Endometrium (tissue), 2 donors: ENCODE results near the gene EIF4H.
"Not testable (repeated sequence)": the region's sequence is repeated elsewhere in the genome, so short reads cannot be mapped to it uniquely, and the experiment has no call there.

Experiments used
- FAIRE-seq: peaks from 2 replicates; lab custom pipeline; 2012; peaks lifted over from hg19 to GRCh38; lab: Jason Lieb, UNC
- donor health status: control.
- donor health status: control.

EIF4H gene

DNA sequence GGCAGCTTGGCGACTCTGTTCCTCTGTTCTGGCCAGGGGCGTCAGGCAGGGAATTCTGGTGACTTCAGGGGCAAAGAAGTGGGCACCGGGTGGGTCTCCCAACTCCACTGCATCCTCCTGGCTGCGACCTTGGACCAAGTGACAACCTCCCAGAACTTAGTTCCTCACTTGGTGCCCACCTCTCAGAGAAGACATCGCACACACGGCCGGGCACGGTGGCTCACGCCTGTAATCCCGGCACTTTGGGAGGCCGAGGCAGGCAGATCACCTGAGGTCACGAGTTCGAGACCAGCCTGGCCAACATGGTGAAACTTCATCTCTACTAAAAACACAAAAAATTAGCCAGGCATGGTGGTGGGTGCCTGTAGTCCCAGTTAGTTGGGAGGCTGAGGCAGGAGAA, 50.8 kb downstream of the EIF4H start:
- not testable (repeated sequence) for FAIRE-seq

- FAIRE-seq, result no peak
These were observed 51.2 kb downstream of the EIF4H start for GRCh38 chr7:74225400-74225799.

DNA sequence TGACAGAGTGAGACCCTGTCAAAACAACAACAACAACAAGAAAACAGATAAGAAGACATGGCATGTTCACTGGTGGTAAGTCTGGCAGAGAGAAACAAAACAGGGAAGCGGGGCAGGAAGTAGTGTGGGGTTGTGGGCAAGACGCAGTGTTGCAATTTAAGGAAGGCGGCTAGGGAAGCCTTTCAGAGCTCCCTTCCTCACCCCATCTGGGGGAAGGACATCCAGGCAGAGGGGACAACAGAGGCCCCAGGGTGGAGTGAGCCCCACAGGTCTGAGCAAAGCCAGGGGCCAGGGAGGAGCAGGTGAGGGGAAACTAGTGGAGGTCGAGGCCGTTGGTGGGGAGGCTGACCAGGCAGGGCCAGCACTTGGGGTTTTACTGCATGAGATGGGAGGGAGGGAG, 52.5 kb downstream of the EIF4H start:
- FAIRE-seq, result no peak

DNA sequence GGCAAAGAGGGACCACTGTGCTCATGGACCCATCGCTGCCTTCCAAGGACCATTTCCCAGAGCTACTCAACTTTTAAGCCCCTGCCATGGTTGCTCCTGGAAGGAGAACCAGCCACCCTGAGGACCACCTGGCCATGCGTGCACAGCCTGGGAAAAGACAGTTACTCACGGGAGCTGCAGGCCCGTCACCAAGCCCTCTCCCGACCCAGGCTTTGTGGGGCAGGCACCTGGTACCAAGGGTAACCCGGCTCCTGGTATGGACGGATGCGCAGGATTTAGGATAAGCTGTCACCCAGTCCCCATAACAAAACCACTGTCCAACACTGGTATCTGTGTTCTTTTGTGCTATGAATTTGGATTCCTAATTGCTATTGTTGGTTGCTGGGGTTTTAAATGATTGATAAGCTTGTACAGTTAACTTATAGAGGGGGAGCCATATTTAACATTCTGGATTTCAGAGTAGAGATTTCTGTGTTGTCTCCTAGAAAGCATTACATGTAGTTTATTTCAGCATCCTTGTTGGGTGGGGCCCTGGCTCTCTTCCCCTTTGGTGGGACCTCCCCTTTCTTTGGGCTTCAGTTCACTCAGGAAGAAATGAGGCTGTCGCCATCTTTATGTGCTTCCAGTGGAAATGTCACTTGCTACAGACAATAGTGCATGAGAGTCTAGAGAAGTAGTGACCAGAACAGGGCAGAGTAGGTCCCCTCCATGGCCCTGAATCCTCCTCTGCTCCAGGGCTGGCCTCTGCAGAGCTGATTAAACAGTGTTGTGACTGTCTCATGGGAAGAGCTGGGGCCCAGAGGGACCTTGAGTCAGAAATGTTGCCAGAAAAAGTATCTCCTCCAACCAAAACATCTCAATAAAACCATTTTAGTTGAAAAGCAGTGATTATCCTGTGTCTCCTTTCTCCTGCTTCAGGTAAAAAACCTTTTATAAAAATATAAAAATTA, 55.1 kb downstream of the EIF4H start:
- no peak for FAIRE-seq

GRCh38 chr7:74230446-74231231, 56.5 kb downstream of the EIF4H start:
- no peak for FAIRE-seq

DNA sequence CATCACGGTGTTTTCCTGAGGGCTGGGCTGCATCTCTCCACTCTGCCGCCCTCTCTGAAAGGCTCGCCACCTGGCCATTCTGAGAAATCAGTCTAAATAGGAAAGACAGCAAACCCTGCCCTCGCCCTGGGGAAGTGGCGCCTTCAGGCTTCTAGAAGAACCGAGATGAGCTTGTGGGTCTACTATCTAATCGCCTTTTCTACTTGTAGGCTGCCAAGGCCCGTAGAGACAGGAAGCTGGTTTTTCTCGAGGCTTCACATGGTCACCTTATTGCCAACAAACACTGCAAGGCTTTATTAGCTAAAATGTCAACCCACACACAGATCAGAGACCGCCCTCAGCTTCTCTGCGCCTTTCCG, 57.1 kb downstream of the EIF4H start:
- FAIRE-seq, result no peak

DNA sequence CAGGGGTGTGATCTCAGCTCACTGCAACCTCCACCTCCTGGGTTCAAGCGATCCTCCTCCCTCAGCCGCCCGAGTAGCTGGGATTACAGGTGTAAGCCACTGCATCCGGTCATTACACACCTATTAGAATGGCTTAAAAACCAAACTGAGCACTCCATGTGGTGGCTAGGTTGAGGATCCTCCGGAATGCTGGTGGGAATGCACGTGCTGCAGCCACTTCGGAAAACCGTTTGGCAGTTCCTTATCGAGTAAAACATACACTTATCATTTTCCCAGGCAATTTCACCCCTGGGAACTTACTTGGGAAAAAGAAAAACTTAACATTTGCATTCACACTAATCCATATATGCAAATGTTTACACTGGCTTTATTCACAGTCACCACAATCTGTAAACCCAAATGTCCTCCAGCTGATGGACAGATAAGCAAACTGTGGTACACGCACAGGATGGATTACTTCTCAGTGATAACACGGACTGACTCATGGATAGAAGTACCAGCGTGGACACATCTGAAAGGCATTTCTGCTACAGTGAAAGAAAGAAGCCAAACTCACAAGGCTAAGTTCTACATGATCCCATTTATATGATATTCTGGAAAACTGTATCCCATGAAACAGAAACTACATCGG, 59.6 kb downstream of the EIF4H start:
- no peak for FAIRE-seq

DNA sequence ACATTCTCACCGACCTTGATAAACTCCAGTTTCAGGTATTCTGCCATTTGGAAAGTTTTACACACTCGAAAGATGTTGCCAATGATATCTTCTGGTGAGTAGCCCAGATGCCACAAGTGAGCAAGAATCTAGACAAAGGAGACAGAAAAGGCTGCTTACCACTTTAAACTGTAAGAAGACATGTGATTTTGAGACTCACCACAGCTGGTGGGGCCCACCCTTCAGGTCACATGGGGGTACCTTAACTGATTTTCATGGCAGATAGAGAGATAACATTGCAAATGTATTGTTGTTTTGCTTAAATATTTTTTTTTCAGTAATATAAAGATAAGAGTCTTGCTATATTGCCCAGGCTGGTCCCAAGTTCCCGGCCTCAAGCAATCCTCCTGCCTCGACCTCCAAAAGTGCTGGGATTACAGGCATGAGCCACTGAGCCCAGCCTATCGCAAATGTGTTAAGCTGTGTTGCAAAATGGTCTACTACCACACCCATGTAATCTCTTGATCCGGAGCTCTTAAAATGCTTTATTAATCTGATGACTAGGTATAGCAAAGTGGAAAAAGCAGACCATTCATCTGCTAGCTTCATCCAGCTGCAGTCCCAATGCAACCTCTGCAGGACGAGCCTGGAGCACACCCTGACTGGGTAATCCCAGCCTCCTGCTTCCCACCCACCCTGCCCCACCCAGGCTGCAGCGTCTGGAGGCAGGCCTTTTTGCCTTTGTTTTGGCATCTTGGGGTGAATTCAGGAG, 61.5 kb downstream of the EIF4H start:
- FAIRE-seq, result no peak

DNA sequence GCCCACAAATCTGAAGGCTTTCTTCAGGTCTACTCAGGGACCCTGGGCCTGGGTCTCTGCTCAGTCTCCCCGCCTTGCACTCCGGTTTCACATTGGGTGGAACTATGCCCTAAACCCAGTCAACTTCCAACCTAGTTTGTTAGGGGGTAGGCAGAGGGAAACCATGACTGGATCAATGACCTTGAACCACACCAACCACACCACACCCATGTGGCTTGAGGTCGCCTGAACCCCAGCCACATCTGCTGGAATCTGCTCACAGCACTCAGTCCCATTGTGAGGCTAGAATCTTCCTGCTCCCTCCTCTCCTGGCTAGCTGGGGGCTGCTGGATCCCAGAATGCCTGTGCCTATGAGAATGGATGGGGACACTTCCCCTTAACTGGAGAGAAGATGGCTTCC, 62.1 kb downstream of the EIF4H start:
- no peak for FAIRE-seq

- FAIRE-seq, result no peak
These were observed 66.3 kb downstream of the EIF4H start for GRCh38 chr7:74240482-74240881.

- no peak for FAIRE-seq
These were observed 67.9 kb downstream of the EIF4H start for GRCh38 chr7:74242122-74242443.

DNA sequence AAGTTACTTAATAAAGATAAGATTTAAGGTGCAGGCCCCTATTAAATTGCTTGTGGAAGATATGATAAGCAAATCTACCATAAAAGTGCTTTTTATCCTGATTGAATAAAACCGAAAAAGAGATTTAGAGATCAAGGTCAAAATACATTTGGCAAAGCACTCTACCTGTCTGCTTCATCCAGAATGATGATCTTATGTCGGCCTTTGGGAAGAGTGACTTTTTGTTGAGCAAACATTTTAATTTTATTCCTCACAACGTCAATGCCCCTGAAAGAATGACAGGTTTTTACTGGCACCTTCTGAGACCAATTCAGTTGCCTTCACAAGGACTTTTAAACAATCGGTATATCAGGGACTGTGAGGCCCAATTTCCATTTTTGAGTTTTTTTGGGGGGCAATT, 72.3 kb downstream of the EIF4H start:
- no peak for FAIRE-seq
